Activated CD4-positive, alpha-beta T cell treated with anti-CD3 and anti-CD28 coated beads, Interleukin-10, Interleukin-2, amounts not matched to agents 100 ng/mL and 50 ng/mL, durations not matched to agents 16 hours and 8 hours (primary cell): Measurements from ENCODE around the gene ZFX.
"Not testable (repeated sequence)": the region's sequence is repeated elsewhere in the genome, so short reads cannot be mapped to it uniquely, and the experiment has no call there.

Source experiments
- DNase-seq: peaks from one replicate; pipeline ENCODE4 v3.0.0-alpha.2; 2020

ZFX gene

DNA sequence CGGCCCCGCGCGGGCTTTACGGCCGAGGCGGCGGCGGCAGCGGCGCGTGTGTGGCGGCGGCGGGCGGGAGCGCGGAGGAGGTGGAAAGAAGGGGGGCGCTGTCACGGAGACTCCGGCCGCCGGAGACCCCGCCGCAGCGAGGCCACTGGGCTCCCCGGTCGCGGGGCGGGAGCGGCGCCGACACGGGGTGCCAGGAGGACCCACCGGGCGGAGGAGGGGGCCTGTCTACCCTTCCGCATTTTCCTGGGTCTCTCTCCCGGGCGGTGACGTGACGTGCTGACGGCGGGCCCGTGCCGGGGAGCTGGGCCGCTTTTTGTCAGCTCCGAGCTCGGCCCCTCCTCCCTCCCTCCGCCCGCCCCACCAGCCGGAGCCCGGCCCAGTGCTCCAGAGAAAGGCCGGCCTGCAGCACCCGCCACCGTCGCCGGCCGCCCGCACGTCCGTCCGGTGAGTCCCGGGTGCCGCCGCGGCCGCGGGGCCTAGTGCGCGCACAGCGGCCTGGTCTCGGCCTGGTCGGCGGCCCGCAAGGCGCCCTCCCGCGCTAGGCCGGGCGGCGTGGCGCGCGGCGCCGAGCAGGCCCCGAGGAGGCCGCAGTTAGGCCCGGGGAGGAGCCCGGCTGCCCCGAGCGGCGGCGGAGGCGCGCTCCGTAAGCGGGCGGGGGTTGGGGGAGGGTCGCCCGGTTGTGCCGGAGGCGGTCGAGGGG, at the start of gene ZFX:
ZFX (plus strand) TSS at position 379 of the 700 bp plus-strand sequence. CDS start 23,014 bp downstream, outside the sequence.
- DNase-seq, result peak; percentile 86

DNA sequence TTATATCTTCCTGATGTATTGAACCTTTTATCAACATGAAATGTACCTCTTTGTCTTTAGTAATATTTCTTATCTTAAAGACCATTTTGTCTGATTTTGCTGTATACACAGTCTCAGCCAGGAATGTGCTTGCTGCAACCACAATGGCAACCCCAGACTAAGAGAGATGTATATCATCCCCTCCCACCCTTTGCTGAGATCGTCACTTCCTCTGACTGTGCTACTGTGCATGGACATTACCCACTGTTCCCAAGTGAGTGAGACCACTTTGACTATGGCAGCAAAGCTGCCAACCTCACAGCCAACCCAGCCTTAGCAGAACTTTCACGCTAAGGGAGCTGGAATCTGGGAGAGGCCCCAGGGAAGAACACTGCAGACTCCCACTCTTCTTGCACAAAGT, 48.8 kb upstream of the ZFX start:
- DNase-seq, result peak; percentile 9

GRCh38 chrX:24110069-24110468, 39.5 kb upstream of the ZFX start:
- no peak for DNase-seq

GRCh38 chrX:24113181-24113580, 36.3 kb upstream of the ZFX start:
- DNase-seq, result no peak

- no peak for DNase-seq
Observed at GRCh38 chrX:24117258-24117657, 32.3 kb upstream of the ZFX start.

- no peak for DNase-seq
Observed at GRCh38 chrX:24124244-24124799, 25.2 kb upstream of the ZFX start.

DNA sequence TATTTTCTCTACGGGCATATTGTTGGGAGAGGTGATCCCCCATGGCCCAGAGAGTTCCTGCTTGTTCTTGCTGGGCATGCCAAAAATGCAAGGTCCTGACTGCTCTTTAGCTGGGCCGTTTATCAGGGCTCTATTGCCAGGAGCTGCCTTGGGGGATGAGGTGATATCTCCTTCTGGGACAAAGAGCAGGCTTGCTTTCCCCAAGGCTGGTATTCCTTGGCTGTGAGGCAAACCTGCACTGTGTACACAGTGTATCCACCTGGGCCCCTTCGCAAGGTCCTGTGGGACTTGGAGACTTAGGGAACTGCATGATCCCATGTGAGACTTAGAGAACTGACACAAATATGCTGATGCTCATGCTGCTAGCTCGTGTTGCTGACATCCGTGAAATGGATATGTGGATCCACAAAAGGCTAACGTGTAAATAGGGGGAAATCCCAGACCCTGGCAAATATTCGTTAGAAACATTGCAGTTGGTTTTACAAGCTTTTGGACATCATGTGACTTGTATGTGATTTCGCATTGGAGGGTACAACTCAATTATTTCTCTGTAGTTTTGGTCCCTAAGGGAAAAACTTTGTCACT, 24.4 kb upstream of the ZFX start:
- DNase-seq, result no peak

DNA sequence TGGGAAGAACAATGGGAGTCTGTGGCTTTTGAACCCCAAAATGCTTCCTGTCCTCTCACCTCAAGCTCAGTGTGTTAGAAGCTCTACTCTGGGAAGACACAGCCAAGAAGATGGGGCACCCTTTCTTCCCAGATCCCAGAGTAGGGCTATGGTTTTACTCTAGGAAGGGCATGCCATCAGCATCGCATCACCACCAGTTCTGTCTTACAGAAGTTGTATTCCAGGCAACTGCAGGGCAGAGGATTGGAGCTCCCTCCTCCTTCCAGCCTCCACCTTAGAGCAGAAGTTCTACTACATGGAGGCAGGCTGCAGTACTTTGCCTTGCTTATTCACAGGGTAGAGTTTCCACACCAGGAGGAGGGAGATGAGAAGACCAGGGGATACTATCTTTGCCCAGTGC, 18.1 kb upstream of the ZFX start:
- DNase-seq, result no peak

DNA sequence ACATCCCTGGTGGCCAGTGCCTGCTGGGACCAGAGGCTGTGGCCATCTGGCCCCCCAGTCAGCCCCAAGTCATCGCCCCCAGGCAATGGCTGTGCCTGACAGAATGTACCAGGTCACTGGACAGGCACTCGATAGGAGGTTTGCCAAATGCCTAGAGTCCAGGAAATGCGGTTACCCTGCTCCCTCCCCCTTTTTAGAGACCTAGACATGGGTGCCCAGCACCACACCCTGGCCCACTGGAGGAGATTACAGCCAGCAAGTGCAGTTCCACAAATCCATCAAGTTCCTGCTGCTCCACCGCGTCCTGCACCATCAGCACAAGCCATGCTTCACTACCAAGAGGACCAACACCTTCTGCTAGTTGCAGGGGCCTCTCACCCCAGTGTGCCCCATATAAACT, 16.2 kb upstream of the ZFX start:
- no peak for DNase-seq

DNA sequence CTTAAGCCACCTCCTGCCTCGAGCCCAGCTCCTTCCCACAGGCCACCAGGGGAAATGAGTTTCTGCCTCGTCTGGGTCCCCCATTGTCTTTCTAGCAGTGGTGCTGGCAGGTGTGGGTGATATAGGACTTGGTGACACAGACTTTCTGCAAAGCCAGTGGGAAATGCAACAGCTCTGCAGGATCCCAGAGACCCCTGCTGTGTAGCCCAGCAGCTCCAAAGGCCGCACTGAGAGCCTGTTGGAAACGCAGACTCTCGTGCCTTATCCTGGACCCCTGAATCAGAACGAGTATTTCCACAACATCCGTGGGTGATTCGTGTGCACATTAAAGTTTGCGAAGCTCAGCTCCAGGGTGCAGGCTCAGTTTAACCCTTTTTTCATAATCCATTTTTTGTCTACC, 13.8 kb upstream of the ZFX start:
- not testable (repeated sequence) for DNase-seq

DNA sequence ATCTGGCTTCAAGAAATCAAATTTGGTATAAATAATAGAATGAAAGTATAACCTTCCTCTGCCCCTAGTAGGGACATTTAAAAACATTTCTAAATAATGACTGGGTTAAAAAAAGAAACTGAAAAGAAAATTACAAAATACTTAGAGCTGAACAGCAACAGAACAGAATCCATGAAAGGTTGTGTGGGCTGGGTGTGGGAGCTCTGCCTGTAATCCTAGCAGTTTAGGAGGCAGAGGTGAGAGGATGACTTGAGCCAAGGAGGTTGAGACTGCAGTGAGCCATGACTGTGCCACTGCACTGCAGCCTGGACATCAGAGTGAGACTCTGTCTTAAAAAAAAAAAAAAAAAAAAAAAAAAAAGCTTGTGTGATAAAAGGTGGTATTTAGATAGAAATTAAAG, 12.3 kb upstream of the ZFX start:
- DNase-seq, result no peak

- DNase-seq, result not testable (repeated sequence)
Observed at GRCh38 chrX:24143982-24144381, 5.5 kb upstream of the ZFX start.

DNA sequence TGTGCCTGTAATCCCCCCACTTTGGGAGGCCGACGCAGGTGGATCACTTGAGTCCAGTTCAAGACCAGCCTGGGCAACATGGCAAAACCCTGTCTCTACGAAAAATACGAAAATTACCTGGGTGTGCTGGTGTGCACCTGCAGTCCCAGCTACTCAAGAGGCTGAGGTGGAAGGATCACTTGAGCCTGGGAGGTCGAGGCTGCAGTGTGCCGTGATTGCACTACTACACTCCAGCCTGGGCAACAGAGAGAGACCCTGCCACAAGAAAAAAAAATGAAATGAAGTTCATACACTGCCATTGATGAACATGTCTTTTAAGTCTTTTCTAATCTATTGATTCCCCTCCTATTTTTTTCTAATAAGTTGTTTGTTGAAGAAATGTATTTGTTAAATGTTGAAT, 5.0 kb upstream of the ZFX start:
- no peak for DNase-seq

DNA sequence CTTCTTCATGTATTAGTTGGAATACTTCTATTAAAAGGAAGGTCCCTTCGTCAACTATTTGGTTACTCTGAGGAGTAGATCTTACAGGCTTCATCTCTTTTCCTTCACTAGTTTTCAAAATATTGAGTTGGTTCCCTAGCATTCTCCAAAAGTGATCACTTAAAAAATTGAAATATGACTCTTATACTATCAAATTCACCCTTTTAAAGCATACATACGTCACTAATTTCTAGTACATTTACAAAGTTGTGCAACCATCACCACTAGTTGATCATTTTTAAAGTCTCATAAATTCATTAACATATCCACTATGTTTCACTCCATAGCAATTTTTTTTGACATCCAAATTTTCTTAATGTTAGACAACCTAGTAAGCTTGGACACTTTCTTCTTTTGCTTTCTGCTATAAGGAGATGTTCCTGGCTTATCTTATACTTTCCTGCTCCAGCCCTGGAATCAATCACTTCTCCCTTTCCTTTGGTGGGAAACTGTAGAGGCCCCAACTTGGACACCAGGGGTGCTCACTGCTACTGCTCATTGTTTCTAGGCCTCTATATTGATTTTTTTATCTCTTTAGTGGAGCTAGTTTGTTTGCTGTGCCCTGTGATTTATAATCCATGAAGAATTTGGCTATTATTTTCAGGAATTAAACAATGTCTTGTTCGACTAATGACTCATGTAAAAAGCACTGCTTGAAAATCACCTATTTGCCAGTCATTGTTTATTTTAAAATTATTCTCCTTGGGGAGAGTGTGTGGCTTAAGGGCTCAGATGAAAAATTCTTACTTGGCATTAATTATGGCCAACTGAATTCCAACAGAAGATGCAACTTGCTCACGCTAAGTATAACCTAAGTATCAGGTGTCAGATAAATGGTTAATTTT, 4.0 kb upstream of the ZFX start:
- no peak for DNase-seq

- no peak for DNase-seq
Observed at GRCh38 chrX:24146283-24146949, 3.1 kb upstream of the ZFX start.

- DNase-seq, result no peak
Observed at GRCh38 chrX:24147165-24147564, 2.4 kb upstream of the ZFX start.

DNA sequence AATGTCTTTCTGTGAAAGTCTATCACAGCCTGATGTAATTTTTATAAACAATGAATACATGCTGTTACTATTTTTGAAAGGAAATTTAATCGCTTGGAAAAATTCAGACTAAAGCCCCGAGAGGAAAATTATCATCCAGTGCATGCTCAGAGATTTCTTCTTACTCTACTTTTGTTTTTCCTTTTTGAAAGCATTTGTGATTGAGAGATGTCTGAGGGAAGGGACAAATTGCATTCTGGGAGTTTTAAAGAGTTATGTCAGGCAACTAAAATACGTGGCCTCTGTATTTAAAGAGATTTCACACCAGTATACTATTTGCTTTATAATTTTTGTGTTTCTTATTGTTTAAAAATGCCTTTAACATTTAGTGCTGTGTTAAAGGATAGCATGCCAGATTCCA, 1.4 kb upstream of the ZFX start:
- DNase-seq, result peak; percentile 41

DNA sequence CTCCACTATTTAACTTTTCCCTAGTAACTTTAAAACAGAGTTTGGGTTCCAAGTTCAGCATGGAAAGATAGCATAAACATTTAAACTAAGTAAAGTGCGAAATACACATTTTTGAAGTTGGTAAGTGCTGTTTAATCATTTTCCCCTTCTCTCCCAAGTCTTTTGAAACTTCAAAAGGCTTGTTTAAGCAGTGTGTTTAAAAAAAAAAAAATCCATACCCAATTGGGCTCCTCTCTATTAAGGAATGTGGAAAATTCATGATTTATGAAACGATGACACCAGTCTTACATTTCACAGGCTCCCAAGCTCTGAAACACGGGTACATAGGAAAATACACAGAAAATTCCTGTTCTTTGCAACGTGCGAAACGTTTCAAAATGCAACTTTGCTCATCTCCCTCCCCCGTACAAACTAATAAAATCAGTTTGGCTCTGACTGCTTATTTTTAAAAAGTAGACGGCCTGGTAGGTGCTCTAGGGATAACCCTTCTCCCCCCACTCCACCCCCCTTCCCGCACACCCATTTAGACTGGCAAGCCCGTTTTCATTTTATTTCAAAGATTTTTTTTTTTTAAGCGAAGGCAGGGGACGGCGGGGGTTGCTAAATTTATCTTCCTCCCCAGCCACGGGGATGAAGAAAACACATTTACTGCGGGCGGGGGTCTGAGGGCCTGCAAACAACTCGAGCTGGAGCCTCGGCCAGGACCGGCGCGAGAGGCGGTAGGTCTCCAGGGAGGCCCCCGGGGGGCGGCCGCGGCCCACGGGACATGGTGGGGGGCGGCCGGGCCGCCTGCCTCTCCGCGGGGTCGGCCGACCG, 786 bp upstream of the ZFX start:
- peak; percentile 38 for DNase-seq

- peak; percentile 93 for DNase-seq
Observed at GRCh38 chrX:24150051-24150790, 692 bp downstream of the ZFX start.

- DNase-seq, result no peak
Observed at GRCh38 chrX:24150898-24151297, 1.4 kb downstream of the ZFX start.

DNA sequence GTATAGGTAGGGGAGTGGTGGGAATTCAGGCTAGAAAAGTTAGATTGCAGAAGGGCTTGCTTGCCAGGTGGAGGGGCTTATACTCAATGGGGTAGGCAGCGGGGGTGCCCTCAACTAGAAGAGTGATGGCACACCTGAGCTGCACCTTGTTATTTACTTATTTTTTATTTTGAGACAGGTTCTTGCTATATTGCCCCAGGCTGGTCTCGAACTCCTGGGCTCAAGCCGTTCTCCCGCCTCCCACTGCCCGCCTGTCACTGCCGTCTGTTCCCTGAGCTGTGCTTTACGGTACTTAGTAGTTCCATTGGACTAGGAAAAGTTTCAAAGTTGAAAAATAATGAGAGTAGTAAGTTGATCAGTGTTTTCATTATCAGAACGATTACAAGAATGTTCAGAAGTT, 2.0 kb downstream of the ZFX start:
- DNase-seq, result no peak
